Ovary (tissue), 9 donors: ENCODE results near the gene TLE5. TPM values are rescaled to one million over a fixed set of nuclear protein-coding genes. Genes with fewer than 3 reads are reported as not detected.
"Not testable (repeated sequence)": the region's sequence is repeated elsewhere in the genome, so short reads cannot be mapped to it uniquely, and the experiment has no call there.

Experiments used
- DNase-seq, 5 donors: peaks; one replicate each; pipeline ENCODE4 v3.0.0-alpha.2; 2019 to 2020
- H3K27ac ChIP-seq, 2 donors: fragments of 200-600 bp; one replicate each; pipeline versions ENCODE4 v1.5.1 to v1.8.0; 2019 to 2022
- H3K27me3 ChIP-seq: fragments of 200-600 bp; one replicate; pipeline ENCODE4 v1.8.0; 2022
- H3K36me3 ChIP-seq: fragments of 200-600 bp; sonication (generic); one replicate; pipeline ENCODE4 v1.5.1; 2019
- H3K4me1 ChIP-seq: one replicate; pipeline ENCODE4 v1.8.1; 2013; ENCODE audit warnings: mild to moderate bottlenecking, moderate library complexity; ENCODE audit not compliant: insufficient read depth
- H3K4me3 ChIP-seq: fragments of 200-600 bp; sonication (generic); one replicate; pipeline ENCODE4 v1.5.1; 2017
- H3K9me3 ChIP-seq, 2 donors: fragments of 200-600 bp in 1 of 2; sonication (generic) in 1 of 2; one replicate each; pipeline versions ENCODE4 v1.5.1 to v1.8.1; 2013 to 2019; ENCODE audit warnings: mild to moderate bottlenecking in 1 of 2, moderate library complexity in 1 of 2
- EP300 ChIP-seq: sonication (generic); formaldehyde crosslinking; IDR thresholded peaks from one replicate; pipeline ENCODE4 v1.6.1; 2017; ENCODE audit warnings: antibody characterized with exemption
- POLR2A ChIP-seq: fragments of 450-650 bp; IDR thresholded peaks from one replicate; pipeline ENCODE4 v1.6.1; 2017; ENCODE audit warnings: antibody characterized with exemption, mild to moderate bottlenecking, moderate library complexity
- WGBS, 3 donors: extraction: QIAGEN DNeasy Blood & Tissue Kit in 1 of 3; methylation state at CpG; one replicate each; pipeline versions ENCODE4 v1.1.5 to v1.1.7; 2013 to 2017; 5-methylcytosine and 5-hydroxymethylcytosine counted together
- intact Hi-C, 4 donors: fragments of 100-400 bp; cut with DNase I; formaldehyde crosslinking; loops; one replicate each; pipeline versions ENCODE4 v1.11.0 to v1.15.1; 2022 to 2023
- polyA plus RNA-seq, 2 donors: library from polyadenylated mRNA; stranded (reverse); fragments of 200-250 nt in 1 of 2; fragments of 350-450 nt in 1 of 2; fragmentation: Illumina TruSeq in 1 of 2; extraction: RNeasy Lipid Tissue Mini Kit (QIAGEN cat#74804) in 1 of 2; gene quantifications; one replicate each; pipeline ENCODE4 v1.2.3, GENCODE V29; 2013 to 2014
- total RNA-seq, 7 donors: library from RNA; depleted of rRNA in 2 of 7; stranded (reverse); fragments of >200 nt in 2 of 7; fragmentation: NEBNext Ultra II Directional in 3 of 7; extraction: Animal tissue kit (Norgen Biotek cat#: 25700) in 3 of 7; gene quantifications; one replicate each; pipeline versions ENCODE4 v1.1.0 to v1.2.4, GENCODE V29; 2016 to 2023
- TF ChIP-seq, protein P1 (sequence below), 3 donors: fragments of 450-650 bp in 2 of 3; fragments of 200-600 bp in 1 of 3; IDR thresholded peaks; one replicate each; pipeline versions ENCODE4 v1.5.1 to v1.8.0; 2016 to 2022; ENCODE audit warnings: antibody characterized with exemption in 3 of 3, mild to moderate bottlenecking in 1 of 3
- donor health status: DM: no; HTN: no; CAD: no; lungs with moderate emphysema.
- donor health status: DM: no; HTN: no; CAD: no.
- donor health status: Bipolar disorder and iron deficiency.
- donor health status: DM: yes; HTN: yes; CAD: no.
- donor health status: DM: no; HTN: no; CAD: no.
- donor health status: DM: yes; HTN: yes; CAD: no.

The TLE5 gene
- total and polyA plus RNA-seq, 9 donors, result 241 to 670 (median 503) TPM

DNA sequence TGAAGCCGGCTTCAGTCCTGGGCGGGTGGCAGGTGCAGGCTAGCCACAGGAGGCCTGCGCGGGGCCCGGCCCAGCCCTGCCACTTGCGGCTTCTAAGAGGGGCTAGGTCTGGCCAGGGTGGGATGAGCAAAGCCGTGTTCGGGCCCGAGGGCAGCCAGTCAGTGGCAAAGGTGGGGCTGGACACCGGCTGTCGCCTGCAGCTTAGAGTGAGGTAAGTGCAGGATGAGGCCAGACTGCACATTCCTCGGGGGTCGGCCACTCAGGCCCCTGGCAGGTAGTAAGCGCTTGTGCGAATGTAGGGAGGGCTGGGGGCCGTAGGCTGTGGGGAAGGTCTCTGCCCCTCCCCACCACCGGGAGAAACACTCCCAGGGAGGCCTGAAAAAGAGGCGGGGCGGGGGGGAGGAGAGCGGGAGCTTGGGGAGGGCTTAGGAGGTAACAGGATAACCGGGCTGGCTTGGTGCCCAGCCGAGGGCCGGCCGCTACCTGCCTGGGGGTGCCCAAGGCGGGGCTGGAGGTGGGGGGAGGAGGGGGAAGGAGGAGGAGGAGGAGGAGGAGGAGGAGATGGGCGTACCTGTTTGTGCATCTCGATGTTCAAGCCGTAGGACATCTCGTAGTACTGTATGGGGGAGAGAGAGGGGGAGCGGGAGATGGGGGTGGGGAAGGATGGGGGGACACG, 6.4 kb downstream of the TLE5 start:
- H3K27ac ChIP-seq, result peak overlapping the region; percentile 47 to 88
- no peak overlapping the region for H3K4me3 ChIP-seq
- H3K36me3 ChIP-seq, result no peaks in the 10 kb centered on the region
- H3K4me1 ChIP-seq, result peaks cover 10% of the 10 kb centered on the region
- H3K9me3 ChIP-seq, result no peaks in the 10 kb centered on the region
- intact Hi-C loops, result no loop called here
- no peaks in the 10 kb centered on the region for H3K27me3 ChIP-seq
- TF ChIP-seq POLR2A, result no peak
- WGBS, 3 donors, result 44 to 49% (median 44%) methylated on average over 31 of the region's 31 CpGs
- DNase-seq, result peak in 4 of 5 donors; percentile 60 to 76 (median 72)

DNA sequence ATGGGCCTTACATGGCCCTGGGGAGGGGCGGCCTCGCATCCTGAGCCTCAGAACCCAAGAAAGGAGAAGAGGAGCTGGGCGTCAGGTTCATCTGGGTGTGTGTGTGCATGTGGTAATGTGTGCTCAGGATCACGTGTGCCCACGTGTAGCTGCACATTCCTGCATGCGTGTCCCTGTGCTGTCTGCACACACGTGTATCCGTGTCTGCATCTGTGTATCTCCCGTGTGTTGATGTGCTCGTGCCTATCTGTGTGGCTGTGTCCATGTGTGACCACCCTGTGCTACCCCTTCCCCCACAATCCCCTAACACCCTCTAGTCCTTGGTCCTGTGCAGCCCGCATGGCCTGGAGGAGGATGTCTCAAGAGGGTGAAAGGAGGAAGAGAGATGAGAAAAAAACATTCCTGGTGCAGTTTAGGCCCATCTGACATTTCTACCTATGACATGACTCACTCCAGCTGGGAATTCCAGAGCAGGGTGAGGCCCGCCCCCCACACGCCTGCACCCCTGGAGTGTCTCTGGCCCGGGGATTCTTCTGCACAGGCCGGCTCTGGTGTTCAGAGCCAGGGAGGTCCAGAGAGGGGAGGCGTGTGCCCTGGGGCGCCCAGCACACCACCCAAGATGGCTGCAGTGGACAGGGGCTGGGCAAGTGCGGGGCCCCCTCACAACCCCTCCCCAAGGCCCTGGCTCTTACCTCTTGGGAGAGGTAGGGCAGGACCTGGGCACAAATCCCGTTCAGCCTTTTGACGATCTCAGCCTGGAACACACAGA, 7.1 kb downstream of the TLE5 start:
- no peak for DNase-seq
- TF ChIP-seq, protein P1, sequence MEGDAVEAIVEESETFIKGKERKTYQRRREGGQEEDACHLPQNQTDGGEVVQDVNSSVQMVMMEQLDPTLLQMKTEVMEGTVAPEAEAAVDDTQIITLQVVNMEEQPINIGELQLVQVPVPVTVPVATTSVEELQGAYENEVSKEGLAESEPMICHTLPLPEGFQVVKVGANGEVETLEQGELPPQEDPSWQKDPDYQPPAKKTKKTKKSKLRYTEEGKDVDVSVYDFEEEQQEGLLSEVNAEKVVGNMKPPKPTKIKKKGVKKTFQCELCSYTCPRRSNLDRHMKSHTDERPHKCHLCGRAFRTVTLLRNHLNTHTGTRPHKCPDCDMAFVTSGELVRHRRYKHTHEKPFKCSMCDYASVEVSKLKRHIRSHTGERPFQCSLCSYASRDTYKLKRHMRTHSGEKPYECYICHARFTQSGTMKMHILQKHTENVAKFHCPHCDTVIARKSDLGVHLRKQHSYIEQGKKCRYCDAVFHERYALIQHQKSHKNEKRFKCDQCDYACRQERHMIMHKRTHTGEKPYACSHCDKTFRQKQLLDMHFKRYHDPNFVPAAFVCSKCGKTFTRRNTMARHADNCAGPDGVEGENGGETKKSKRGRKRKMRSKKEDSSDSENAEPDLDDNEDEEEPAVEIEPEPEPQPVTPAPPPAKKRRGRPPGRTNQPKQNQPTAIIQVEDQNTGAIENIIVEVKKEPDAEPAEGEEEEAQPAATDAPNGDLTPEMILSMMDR (IDR thresholded peaks at IDR 0.05), result no peak
- no peak for TF ChIP-seq EP300
- TF ChIP-seq POLR2A, result no peak
- Histone ChIP-seq H3K27ac (peak overlapping the region; percentile 47 to 88), H3K36me3 (no peaks in the 10 kb centered on the region), H3K9me3 (no peaks in the 10 kb centered on the region), H3K4me3 (no peak overlapping the region), H3K4me1 (peaks cover 10% of the 10 kb centered on the region), H3K27me3 (no peaks in the 10 kb centered on the region)
- intact Hi-C loops, result no loop called here
- WGBS, 3 donors, result 63 to 73% (median 71%) methylated on average over 20 of the region's 20 CpGs

DNA sequence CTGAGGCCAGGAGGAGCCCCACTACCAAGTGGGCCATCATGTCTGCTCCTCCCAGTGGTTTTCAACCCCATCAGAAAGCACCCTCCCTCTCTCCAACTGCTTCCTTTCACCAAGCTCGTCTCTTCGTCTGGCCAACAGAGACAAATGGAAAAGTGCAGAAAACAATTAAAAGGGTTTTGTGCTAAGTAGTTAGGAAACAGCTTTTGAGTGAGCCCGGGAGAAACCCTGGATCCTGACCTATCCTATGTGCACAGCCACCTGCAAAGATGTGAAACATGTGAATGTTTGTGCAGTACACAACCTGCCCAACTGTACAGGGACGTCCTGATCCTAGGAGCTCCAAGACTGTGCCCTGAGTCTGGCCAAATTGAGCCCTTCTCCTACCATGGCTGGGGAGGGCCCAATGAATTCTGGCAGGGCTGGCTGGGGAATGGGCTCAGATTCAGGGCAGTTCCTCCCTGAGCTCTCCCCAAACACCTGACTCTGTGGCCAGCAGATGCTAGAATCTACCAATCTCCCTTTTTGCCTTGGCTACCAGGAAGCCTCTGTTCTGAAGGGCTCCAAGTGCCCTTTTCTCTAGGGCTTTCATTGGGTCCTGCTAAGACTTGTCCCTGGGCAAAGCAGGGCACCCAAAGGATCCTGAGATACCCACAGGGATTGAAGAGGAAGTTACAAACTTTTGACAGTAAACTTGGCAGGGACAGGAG, 7.9 kb downstream of the TLE5 start:
- 35 to 56% (median 48%) methylated on average over 4 of the region's 4 CpGs for WGBS, 3 donors
- Histone ChIP-seq H3K4me1 (peaks cover 10% of the 10 kb centered on the region), H3K9me3 (no peaks in the 10 kb centered on the region), H3K27ac (peak overlapping the region in 1 of 2 donors; percentile 88), H3K4me3 (no peak overlapping the region), H3K36me3 (no peaks in the 10 kb centered on the region), H3K27me3 (no peaks in the 10 kb centered on the region)
- intact Hi-C loops, result no loop called here
- DNase-seq, result no peak
- TF ChIP-seq POLR2A (no peak), EP300 (no peak)
- TF ChIP-seq, protein P1 (IDR thresholded peaks at IDR 0.05), result no peak

DNA sequence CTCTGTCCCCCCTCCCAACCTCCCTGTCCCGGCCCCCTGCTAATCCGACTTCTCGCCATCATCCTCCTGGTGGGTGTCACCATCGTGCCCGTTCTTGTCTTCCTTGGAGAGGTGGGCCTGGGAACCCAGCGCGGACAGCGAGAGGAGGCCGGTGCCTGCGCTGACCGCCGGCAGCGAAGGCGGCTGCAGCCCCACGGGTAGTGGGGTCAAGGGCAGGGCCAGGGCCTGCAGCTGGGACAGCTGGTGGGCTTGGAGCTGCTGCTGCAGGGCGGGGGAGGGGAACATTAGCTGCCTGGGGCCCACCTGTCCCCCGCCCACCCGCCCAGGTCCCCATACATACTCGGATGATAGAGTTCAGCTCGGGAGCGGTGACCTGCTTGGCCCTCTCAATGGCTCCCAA, 8.5 kb downstream of the TLE5 start:
- DNase-seq, result peak in 3 of 5 donors; percentile 59 to 77 (median 63)
- intact Hi-C loops, result no loop called here
- H3K4me3 ChIP-seq, result no peak overlapping the region
- 26 to 57% (median 26%) methylated on average over 9 to 21 of the region's 21 CpGs for WGBS, 3 donors
- H3K27me3 ChIP-seq, result no peaks in the 10 kb centered on the region
- no peaks in the 10 kb centered on the region for H3K9me3 ChIP-seq
- H3K27ac ChIP-seq, result peak overlapping the region; percentile 21 to 88
- H3K4me1 ChIP-seq, result peaks cover 10% of the 10 kb centered on the region
- H3K36me3 ChIP-seq, result no peaks in the 10 kb centered on the region
- TF ChIP-seq EP300 (no peak), POLR2A (no peak)

DNA sequence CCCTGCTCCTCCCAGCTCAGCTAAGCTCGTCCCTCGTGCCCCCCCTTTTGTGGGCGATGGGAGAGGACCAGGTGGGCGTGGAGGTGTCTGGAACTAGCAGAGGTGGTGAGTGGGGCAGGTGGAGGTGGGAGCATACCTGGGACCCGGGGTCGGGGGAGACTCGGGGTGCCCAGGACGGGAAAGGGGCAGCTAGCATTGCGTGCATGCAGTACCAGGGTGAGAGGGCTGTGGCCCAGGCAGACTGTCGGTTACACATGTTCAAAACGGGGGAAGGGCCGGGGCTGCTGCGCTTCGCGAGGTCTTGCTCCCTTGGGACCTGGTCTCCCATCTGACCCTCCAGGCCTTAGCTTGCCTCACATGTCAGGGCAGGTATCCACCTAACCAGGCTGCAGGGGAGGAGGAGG, 9.1 kb downstream of the TLE5 start:
- no peaks in the 10 kb centered on the region for H3K36me3 ChIP-seq
- WGBS, 3 donors, result 67 to 72% (median 68%) methylated on average over 15 of the region's 15 CpGs
- peak in 2 of 5 donors; percentile 46 to 55 for DNase-seq
- H3K4me3 ChIP-seq, result no peak overlapping the region
- H3K4me1 ChIP-seq, result peaks cover 10% of the 10 kb centered on the region
- H3K27ac ChIP-seq, result peak overlapping the region; percentile 21 to 88
- H3K27me3 ChIP-seq, result no peaks in the 10 kb centered on the region
- no peak for TF ChIP-seq POLR2A
- TF ChIP-seq EP300, result no peak
- TF ChIP-seq, protein P1 (IDR thresholded peaks at IDR 0.05), result no peak
- intact Hi-C loops, result no loop called here
- no peaks in the 10 kb centered on the region for H3K9me3 ChIP-seq

DNA sequence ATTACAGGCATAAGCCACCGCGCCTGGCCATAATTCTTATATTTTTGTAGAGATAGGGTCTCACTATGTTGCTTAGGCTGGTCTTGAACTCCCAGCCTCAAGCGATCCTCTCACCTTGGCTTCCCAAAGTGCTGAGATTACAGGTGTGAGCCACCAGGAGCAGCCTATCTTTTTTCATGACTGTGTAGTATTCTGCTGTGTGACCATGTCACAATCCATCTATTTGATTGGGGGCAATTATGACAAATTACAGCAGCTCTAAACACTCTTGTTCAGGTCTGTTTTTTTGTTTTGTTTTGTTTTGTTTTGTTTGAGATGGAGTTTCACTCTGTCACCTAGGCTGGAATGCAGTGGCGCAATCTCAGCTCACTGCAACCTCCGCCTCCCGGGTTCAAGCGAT, 12.3 kb downstream of the TLE5 start:
- H3K27me3 ChIP-seq, H3K9me3 ChIP-seq, H3K27ac ChIP-seq, intact Hi-C loops, H3K36me3 ChIP-seq, H3K4me3 ChIP-seq, DNase-seq, H3K4me1 ChIP-seq: not testable (repeated sequence)
- WGBS, 3 donors, result 95 to 99% (median 96%) methylated on average over 7 of the region's 7 CpGs
